ENCODE results near the gene EMC7.

- TF ChIP-seq POLR2A (IDR thresholded peaks at IDR 0.05) (no peak), CTCF (IDR thresholded peaks at IDR 0.05) (no peak)
These were observed 31.7 kb downstream of the EMC7 start for GRCh38 chr15:34070003-34070402.

All from body of pancreas (tissue), 4 donors.